ENCODE data around the gene NCR3LG1. TPM values are rescaled to one million over a fixed set of nuclear protein-coding genes. Genes with fewer than 3 reads are reported as not detected.

NCR3LG1 gene
- total RNA-seq, 6 donors from 2014 or later = 3.6 to 7.6 (median 4.5) TPM

GRCh38 chr11:17371614-17372013, 20.0 kb downstream of the NCR3LG1 start:
- Histone ChIP-seq H3K27me3 (no peaks in the 10 kb centered on the region), H3K9me3 (peaks cover 39 to 55% (median 51%) of the 10 kb centered on the region in 4 donors), H3K4me3 (no peak overlapping the region), H3K36me3 (peaks cover 0 to 46% (median 23%) of the 10 kb centered on the region in 4 donors), H3K4me1 (no peaks in the 10 kb centered on the region), H3K27ac (no peak overlapping the region)
- ATAC-seq (ENCODE audit: low FRiP score in 2 of 2) (no peak), DNase-seq (no peak)
- 58 to 67% methylated on average over 3 of the region's 3 CpGs for WGBS, 2 donors
- TF ChIP-seq POLR2A (IDR thresholded peaks at IDR 0.05) (no peak), EP300 (IDR thresholded peaks at IDR 0.05) (no peak), CTCF (IDR thresholded peaks at IDR 0.05) (no peak), POLR2AphosphoS5 (IDR thresholded peaks at IDR 0.05) (no peak)

GRCh38 chr11:17375547-17375946, 23.9 kb downstream of the NCR3LG1 start:
- Histone ChIP-seq H3K4me3 (no peak overlapping the region), H3K27me3 (no peaks in the 10 kb centered on the region), H3K27ac (no peak overlapping the region), H3K9me3 (peaks cover 25 to 38% (median 32%) of the 10 kb centered on the region in 4 donors), H3K4me1 (no peaks in the 10 kb centered on the region), H3K36me3 (peaks cover 0 to 26% (median 3%) of the 10 kb centered on the region in 4 donors)
- TF ChIP-seq POLR2A (IDR thresholded peaks at IDR 0.05) (no peak), POLR2AphosphoS5 (IDR thresholded peaks at IDR 0.05) (no peak), CTCF (IDR thresholded peaks at IDR 0.05) (no peak), EP300 (IDR thresholded peaks at IDR 0.05) (no peak)
- 87 to 88% methylated on average over 5 of the region's 5 CpGs for WGBS, 2 donors
- DNase-seq = no peak
- ATAC-seq (ENCODE audit: low FRiP score in 2 of 2) = no peak

- ATAC-seq (ENCODE audit: low FRiP score in 2 of 2) (no peak), DNase-seq (no peak)
- Histone ChIP-seq H3K9me3 (peaks cover 16 to 29% (median 22%) of the 10 kb centered on the region in 4 donors), H3K36me3 (peaks cover 0 to 21% (median 3%) of the 10 kb centered on the region in 4 donors), H3K27me3 (no peaks in the 10 kb centered on the region), H3K4me3 (no peak overlapping the region), H3K27ac (no peak overlapping the region), H3K4me1 (no peaks in the 10 kb centered on the region)
- WGBS, 2 donors = 83 to 85% methylated on average over 3 of the region's 3 CpGs
- no peak for TF ChIP-seq EP300 (IDR thresholded peaks at IDR 0.05)
- no peak for TF ChIP-seq CTCF (IDR thresholded peaks at IDR 0.05)
- no peak for TF ChIP-seq POLR2AphosphoS5 (IDR thresholded peaks at IDR 0.05)
- no peak for TF ChIP-seq POLR2A (IDR thresholded peaks at IDR 0.05)
Observed at GRCh38 chr11:17376493-17376892, 24.9 kb downstream of the NCR3LG1 start.

- ATAC-seq (ENCODE audit: low FRiP score in 2 of 2) (no peak), DNase-seq (no peak)
- H3K27ac ChIP-seq = no peak overlapping the region
Observed at GRCh38 chr11:17378655-17379054, 27.1 kb downstream of the NCR3LG1 start.

More at GRCh38 chr11:17378655-17379054, 27.1 kb downstream of the NCR3LG1 start:
- TF ChIP-seq CTCF (IDR thresholded peaks at IDR 0.05) (no peak), POLR2A (IDR thresholded peaks at IDR 0.05) (no peak), POLR2AphosphoS5 (IDR thresholded peaks at IDR 0.05) (no peak), EP300 (IDR thresholded peaks at IDR 0.05) (no peak)
- Histone ChIP-seq H3K27me3 (no peaks in the 10 kb centered on the region), H3K4me3 (no peak overlapping the region), H3K9me3 (peaks cover 0 to 7% (median 2%) of the 10 kb centered on the region in 4 donors), H3K4me1 (no peaks in the 10 kb centered on the region), H3K36me3 (peaks cover 0 to 3% (median 0%) of the 10 kb centered on the region in 4 donors)
- 72 to 74% methylated on average over 2 of the region's 2 CpGs for WGBS, 2 donors
